GM18526 (cell line): ENCODE results near the gene TMEM135.

Experiments
- POLR2A ChIP-seq: IDR thresholded peaks from 3 replicates; pipeline ENCODE4 v1.6.1; 2011; ENCODE audit not compliant: insufficient read length; ENCODE audit errors: extremely low read depth

The TMEM135 gene

GRCh38 chr11:87037450-87038234 lies at the start of gene TMEM135:
TMEM135 (plus strand) TSS chr11:87037934; CDS start chr11:87038046, 112 bp downstream.
- peak; percentile 72 for TF ChIP-seq POLR2A

DNA sequence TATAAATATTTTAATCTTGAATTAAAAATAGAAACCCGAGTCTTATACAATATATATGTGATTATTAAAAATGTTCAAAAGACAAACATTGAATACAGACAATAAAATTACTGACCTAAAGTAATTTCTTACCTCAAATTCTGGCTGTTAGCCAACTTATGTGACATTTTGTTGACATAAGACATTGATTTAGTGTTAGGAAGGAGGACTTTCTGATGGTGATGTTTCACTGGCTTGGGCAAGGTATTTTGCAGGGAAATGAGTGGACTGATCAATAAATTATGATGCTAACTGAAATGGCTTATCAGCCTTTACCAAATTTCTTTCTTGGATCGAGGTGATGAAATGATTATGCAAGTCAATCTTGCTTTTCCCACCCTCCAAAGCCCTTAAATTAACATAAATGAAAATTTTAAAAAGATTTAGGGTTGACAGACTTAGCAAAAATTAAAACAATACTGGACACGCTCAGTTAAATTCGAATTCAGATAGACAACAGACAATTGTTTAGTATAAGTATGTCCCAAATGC lies 49.3 kb upstream of the TMEM135 start:
- TF ChIP-seq POLR2A, result no peak

- no peak for TF ChIP-seq POLR2A
Measured at GRCh38 chr11:86990031-86990430, 47.7 kb upstream of the TMEM135 start.

- TF ChIP-seq POLR2A, result no peak
Measured at GRCh38 chr11:86990515-86990914, 47.2 kb upstream of the TMEM135 start.

DNA sequence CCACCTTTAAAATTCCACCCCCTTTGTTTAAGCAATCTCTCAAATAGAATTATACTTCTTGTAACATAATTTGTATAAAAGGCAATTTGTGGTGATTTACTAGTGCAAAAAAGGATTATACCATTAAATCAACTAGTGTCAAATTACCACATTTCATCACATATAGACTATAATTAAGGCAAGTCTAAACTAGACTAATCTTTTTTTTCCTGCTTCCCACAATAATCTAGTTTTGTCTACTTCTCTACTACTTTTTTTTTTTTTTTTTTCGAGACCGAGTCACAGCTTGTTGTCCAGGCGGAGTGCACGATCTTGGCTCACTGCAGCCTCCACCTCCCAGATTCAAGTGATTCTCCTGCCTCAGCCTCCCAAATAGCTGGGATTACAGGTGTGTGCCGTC lies 46.4 kb upstream of the TMEM135 start:
- TF ChIP-seq POLR2A, result no peak

DNA sequence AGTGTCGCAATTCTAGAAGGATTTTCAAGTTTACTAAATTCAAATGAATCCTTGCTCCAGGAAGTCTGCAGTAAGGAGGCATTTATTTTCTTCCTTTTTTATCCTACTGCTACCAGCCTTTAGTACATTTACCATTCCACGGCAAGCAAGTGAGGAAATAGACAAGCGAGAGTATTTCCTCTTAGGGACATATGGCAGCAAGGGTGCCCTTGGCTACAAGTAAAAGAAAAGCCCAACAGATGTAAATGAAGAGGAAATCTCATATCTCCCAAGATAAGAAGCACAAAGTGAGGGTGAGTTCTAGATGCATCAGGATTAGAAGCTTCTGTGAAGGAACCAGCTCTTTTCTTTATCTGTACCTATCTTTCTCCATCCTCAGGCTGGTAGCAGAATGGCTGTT lies 44.7 kb upstream of the TMEM135 start:
- TF ChIP-seq POLR2A, result no peak

GRCh38 chr11:86996953-86997570 lies 40.7 kb upstream of the TMEM135 start:
- TF ChIP-seq POLR2A, result no peak

DNA sequence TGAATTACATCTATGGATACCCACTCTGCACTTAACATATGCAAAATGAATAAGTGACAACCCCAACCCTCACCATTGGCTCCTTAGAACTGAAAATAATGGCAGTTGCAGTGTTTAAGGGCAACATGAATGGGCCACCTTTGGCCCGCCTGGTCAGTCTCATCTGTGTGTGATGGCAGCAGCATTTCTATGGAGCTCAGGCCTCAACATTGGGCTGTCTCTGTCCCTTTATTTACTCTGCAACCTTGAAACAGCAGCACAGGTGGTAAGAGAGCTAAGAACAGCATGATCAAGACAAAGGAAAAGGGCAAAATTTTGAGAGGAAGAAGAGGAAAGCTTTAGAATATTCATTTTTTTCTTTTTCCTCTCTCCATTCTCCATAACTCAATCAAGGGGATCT lies 38.3 kb upstream of the TMEM135 start:
- TF ChIP-seq POLR2A, result no peak

GRCh38 chr11:86999859-87000753 lies 37.6 kb upstream of the TMEM135 start:
- no peak for TF ChIP-seq POLR2A

DNA sequence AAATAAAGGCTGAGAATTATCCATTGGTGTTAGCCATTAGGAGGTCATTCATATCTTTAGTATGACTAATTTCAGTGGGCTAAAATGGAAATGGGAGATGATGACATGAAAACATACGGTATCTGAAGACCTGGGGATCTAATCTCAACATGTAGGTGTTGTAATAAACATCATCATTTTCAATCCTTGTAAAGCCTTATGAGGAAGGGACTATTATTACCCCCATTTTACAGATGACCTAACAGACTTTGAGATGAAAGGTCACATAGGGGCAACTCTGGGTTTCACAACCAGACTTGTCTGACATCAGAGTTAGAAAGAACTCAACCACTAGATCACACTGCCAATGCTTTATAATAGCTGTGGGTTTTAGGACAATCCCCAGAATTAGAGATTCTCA lies 34.8 kb upstream of the TMEM135 start:
- TF ChIP-seq POLR2A, result no peak

GRCh38 chr11:87005569-87005921 lies 32.2 kb upstream of the TMEM135 start:
- TF ChIP-seq POLR2A, result no peak

DNA sequence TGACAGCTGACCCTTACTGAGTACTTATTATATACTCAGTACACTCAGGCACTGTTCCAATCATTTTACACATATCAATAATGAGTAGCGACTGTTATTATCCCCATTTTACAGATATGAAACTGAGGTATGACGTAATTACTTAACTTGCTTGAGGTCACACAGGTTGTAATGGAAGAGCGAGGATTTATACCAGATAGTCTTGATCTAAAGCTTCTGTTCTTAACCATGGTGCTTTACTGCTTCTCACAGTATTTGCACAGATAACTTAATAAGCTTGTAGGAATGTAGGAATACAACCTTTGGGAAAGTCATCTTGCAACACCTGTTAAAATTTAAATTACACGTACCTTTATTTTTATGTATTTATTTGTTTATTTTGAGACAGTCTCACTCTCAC lies 31.7 kb upstream of the TMEM135 start:
- TF ChIP-seq POLR2A, result no peak

- TF ChIP-seq POLR2A, result no peak
Measured at GRCh38 chr11:87007963-87008362, 29.8 kb upstream of the TMEM135 start.

DNA sequence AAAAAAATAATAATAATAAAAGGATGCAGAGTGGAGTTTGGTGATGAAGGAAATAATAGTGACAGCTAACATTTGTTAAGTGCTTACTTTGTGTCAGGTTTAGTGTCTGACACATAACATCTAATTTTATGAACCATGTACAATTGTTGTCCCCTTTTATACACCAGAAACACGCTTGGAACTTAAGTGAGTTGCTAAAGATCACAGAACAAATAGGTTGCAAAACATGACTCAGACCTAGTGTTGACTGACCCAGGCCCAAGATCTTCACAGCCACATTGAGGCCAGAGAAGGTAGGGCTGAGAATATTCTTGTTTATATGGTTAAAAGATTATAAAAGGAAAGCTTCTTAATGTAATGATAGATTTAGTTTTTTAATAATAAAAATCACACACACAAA lies 25.6 kb upstream of the TMEM135 start:
- TF ChIP-seq POLR2A, result no peak

DNA sequence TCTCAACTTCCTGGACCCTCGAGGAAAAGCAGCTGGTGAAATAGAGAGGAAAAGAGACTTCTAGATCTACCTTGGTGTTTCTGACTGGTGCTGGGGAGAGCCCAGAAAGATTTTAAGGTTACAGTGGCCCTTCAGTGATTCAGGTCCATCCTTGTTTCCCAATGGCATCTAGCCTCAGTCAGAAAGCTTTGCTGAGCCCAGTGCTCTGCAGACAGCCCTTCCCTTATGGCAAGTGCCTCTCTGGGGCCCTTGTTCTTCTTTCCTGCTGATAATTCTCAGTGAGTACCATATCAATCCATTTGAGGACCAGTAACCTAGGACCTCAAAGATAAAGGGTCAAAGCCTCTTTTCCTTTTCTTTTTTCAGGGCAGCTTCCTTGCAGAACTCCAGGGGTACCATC lies 25.1 kb upstream of the TMEM135 start:
- TF ChIP-seq POLR2A, result no peak
